Esophagus muscularis mucosa (tissue), 4 donors: ENCODE data around the gene ZNF644. TPM values are rescaled to one million over a fixed set of nuclear protein-coding genes. Genes with fewer than 3 reads are reported as not detected.

Experiments
- DNase-seq: peaks from one replicate; pipeline ENCODE4 v3.0.0-alpha.2; 2017; ENCODE audit errors: extremely low spot score
- H3K27ac ChIP-seq, 4 donors: fragments of 200-600 bp; sonication (generic); replicated peaks in 1 of 4; 1 replicate in 3 of 4; 2 replicates in 1 of 4; pipeline ENCODE4 v1.5.1; 2016 to 2019; ENCODE audit warnings: mild to moderate bottlenecking in 1 of 4
- H3K27me3 ChIP-seq, 4 donors: fragments of 200-600 bp; sonication (generic); one replicate each; pipeline versions ENCODE4 v1.5.1 to v1.6.0; 2016 to 2019
- H3K36me3 ChIP-seq, 4 donors: fragments of 200-600 bp; sonication (generic); one replicate each; pipeline ENCODE4 v1.5.1; 2016 to 2019
- H3K4me1 ChIP-seq, 4 donors: fragments of 200-600 bp; sonication (generic); one replicate each; pipeline ENCODE4 v1.5.1; 2016 to 2019
- H3K4me3 ChIP-seq, 4 donors: fragments of 200-600 bp; sonication (generic); 1 replicate in 2 of 4; 2 replicates in 2 of 4; pipeline ENCODE4 v1.5.1; 2016 to 2019; ENCODE audit warnings: mild to moderate bottlenecking in 4 of 4, moderate library complexity in 1 of 4
- H3K9me3 ChIP-seq, 4 donors: fragments of 200-600 bp; sonication (generic); 1 replicate in 3 of 4; 2 replicates in 1 of 4; pipeline ENCODE4 v1.5.1; 2016 to 2019
- CTCF ChIP-seq, 3 experiments: fragments of 200-600 bp in 2 of 3; fragments of 450-650 bp in 1 of 3; sonication (generic) in 2 of 3; IDR thresholded peaks; one replicate each; pipeline ENCODE4 v1.5.1; 2017 to 2019; ENCODE audit warnings: antibody characterized with exemption in 3 of 3, mild to moderate bottlenecking in 2 of 3, moderate library complexity in 1 of 3
- EP300 ChIP-seq: sonication (generic); formaldehyde crosslinking; IDR thresholded peaks from one replicate; pipeline ENCODE4 v1.6.1; 2017; ENCODE audit warnings: antibody characterized with exemption
- POLR2A ChIP-seq: fragments of 450-650 bp; IDR thresholded peaks from one replicate; pipeline ENCODE4 v1.6.1; 2017; ENCODE audit warnings: antibody characterized with exemption, moderate library complexity, mild to moderate bottlenecking, low read depth
- POLR2AphosphoS5 ChIP-seq, 2 donors: sonication (generic); formaldehyde crosslinking; IDR thresholded peaks; one replicate each; pipeline ENCODE4 v1.6.1; 2017; ENCODE audit warnings: antibody characterized with exemption in 2 of 2
- WGBS: methylation state at CpG from one replicate; pipeline ENCODE4 v1.1.5; 2018; 5-methylcytosine and 5-hydroxymethylcytosine counted together
- intact Hi-C: fragments of 100-400 bp; cut with DNase I; formaldehyde crosslinking; loops from one replicate; pipeline ENCODE4 v1.15.1; 2023
- total RNA-seq, 4 donors: library from RNA; depleted of rRNA; stranded (reverse); fragments of >200 nt; gene quantifications; one replicate each; pipeline versions ENCODE4 v1.1.0 to v1.2.1, GENCODE V29; 2016

The ZNF644 gene
- total RNA-seq, 4 donors from 2014 or later, result 44.8 to 64.8 (median 45.2) TPM

GRCh38 chr1:90957497-90957896 is 64.3 kb downstream of the ZNF644 start:
- intact Hi-C loops, result loop anchor here (10.0 kb wide), 1 partner anchor 243 kb away; the partner anchor contains the start of gene BARHL2

GRCh38 chr1:90955769-90956168 is 66.1 kb downstream of the ZNF644 start:
- Histone ChIP-seq H3K4me3 (no peak overlapping the region), H3K27ac (no peak overlapping the region), H3K36me3 (no peaks in the 10 kb centered on the region), H3K27me3 (no peaks in the 10 kb centered on the region), H3K9me3 (no peaks in the 10 kb centered on the region), H3K4me1 (peaks cover 0 to 19% (median 8%) of the 10 kb centered on the region in 4 donors)
- TF ChIP-seq CTCF (IDR thresholded peaks at IDR 0.05), result no peak
- no peak for TF ChIP-seq EP300
- no peak for TF ChIP-seq POLR2A
- no peak for TF ChIP-seq POLR2AphosphoS5 (IDR thresholded peaks at IDR 0.05)
- intact Hi-C loops, result loop anchor here (10.0 kb wide), 1 partner anchor 241 kb away; the partner anchor contains the start of gene BARHL2
- no peak for DNase-seq
- WGBS, result 100% methylated on average over 1 of the region's 1 CpG

More at GRCh38 chr1:90957497-90957896, 64.3 kb downstream of the ZNF644 start:
- no peak for DNase-seq
- no peak overlapping the region for H3K4me3 ChIP-seq
- H3K36me3 ChIP-seq, result no peaks in the 10 kb centered on the region
- H3K27ac ChIP-seq, result no peak overlapping the region
- no peaks in the 10 kb centered on the region for H3K27me3 ChIP-seq
- no peaks in the 10 kb centered on the region for H3K9me3 ChIP-seq
- peaks cover 0 to 19% (median 3%) of the 10 kb centered on the region in 4 donors for H3K4me1 ChIP-seq
- TF ChIP-seq EP300 (no peak), POLR2AphosphoS5 (IDR thresholded peaks at IDR 0.05) (no peak), CTCF (IDR thresholded peaks at IDR 0.05) (no peak), POLR2A (no peak)

- H3K4me3 ChIP-seq, result no peak overlapping the region
- TF ChIP-seq EP300, result no peak
- no peak for TF ChIP-seq POLR2A
- no peak for TF ChIP-seq POLR2AphosphoS5 (IDR thresholded peaks at IDR 0.05)
- no peak for TF ChIP-seq CTCF (IDR thresholded peaks at IDR 0.05)
- intact Hi-C loops, result loop anchor here (10.0 kb wide), 1 partner anchor 238 kb away; the partner anchor contains the start of gene BARHL2
- H3K36me3 ChIP-seq, result no peaks in the 10 kb centered on the region
- DNase-seq, result no peak
- H3K9me3 ChIP-seq, result no peaks in the 10 kb centered on the region
- H3K27ac ChIP-seq, result no peak overlapping the region
- H3K4me1 ChIP-seq, result peaks cover 0 to 19% (median 9%) of the 10 kb centered on the region in 4 donors
- no peaks in the 10 kb centered on the region for H3K27me3 ChIP-seq
- 90% methylated on average over 3 of the region's 3 CpGs for WGBS
Measured at GRCh38 chr1:90952906-90953305, 68.9 kb downstream of the ZNF644 start.

GRCh38 chr1:90951009-90951408 is 70.8 kb downstream of the ZNF644 start:
- Histone ChIP-seq H3K36me3 (no peaks in the 10 kb centered on the region), H3K4me1 (peaks cover 8 to 31% (median 9%) of the 10 kb centered on the region in 4 donors), H3K27me3 (no peaks in the 10 kb centered on the region), H3K27ac (no peak overlapping the region), H3K9me3 (no peaks in the 10 kb centered on the region), H3K4me3 (no peak overlapping the region)
- intact Hi-C loops, result loop anchor here (10.0 kb wide), 1 partner anchor 236 kb away; the partner anchor contains the start of gene BARHL2
- WGBS, result 88% methylated on average over 2 of the region's 2 CpGs
- TF ChIP-seq CTCF (IDR thresholded peaks at IDR 0.05) (no peak), EP300 (no peak), POLR2A (no peak), POLR2AphosphoS5 (IDR thresholded peaks at IDR 0.05) (no peak)
- DNase-seq, result no peak

GRCh38 chr1:90948301-90948700 is 73.5 kb downstream of the ZNF644 start:
- DNase-seq, result no peak
- intact Hi-C loops, result no loop called here
- Histone ChIP-seq H3K4me3 (no peak overlapping the region), H3K27me3 (no peaks in the 10 kb centered on the region), H3K36me3 (no peaks in the 10 kb centered on the region), H3K4me1 (peaks cover 10 to 39% (median 18%) of the 10 kb centered on the region in 4 donors), H3K9me3 (no peaks in the 10 kb centered on the region), H3K27ac (no peak overlapping the region)
- 96% methylated on average over 7 of the region's 7 CpGs for WGBS
- TF ChIP-seq POLR2A, result no peak
- TF ChIP-seq POLR2AphosphoS5 (IDR thresholded peaks at IDR 0.05), result no peak
- TF ChIP-seq CTCF (IDR thresholded peaks at IDR 0.05), result no peak
- TF ChIP-seq EP300, result no peak
